NCI-H1105 treated with DMSO at 0.1 percent for 48 hours (cell line): ENCODE results near the gene PAIP2B.
A peak's percentile ranks its signal among the peaks of the same experiment; 100 is the strongest.
"Not testable (repeated sequence)": the region's sequence is repeated elsewhere in the genome, so short reads cannot be mapped to it uniquely, and the experiment has no call there.

Experiments
- DNase-seq: peaks from one replicate; lab custom pipeline; 2025; lab: John Stamatoyannopoulos, UW

Gene PAIP2B

DNA sequence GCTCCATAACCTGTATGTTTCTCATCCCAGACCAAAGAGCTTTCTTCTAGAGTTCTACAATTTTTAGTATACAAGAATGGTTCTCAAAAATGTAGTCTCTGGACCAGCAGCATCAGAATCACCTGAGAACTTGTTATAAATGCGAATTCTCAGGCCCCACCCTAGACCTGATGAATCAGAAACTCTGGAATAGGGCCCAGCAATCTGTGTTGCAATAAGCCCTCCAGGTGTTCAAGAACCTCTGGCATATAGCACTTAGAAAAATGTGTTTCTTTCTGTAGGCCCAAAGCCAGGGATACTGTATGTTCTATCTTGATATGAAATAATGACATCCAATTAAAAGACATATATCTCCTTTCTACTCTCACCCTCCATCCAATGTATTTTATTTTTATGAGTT is 10.4 kb downstream of the PAIP2B start:
- no peak for DNase-seq

DNA sequence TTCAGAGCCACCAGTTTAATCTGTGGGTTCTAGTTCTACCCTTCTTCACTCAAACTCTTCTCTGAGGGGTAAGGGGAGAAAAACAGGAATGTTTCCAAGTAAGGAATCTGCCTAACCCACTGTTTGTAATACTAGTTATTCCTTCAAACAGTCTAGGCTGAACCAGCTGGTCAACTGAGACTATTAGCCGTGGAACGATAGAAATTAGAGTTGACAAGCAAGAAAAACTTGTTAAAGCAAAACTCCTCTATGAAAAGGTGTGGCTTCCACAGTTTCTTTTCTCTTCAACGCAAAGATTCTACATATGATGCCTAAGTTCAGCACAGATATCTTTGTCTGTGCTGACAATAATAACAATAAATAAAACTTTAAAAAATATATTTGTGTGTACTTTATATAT is 11.5 kb downstream of the PAIP2B start:
- no peak for DNase-seq

DNA sequence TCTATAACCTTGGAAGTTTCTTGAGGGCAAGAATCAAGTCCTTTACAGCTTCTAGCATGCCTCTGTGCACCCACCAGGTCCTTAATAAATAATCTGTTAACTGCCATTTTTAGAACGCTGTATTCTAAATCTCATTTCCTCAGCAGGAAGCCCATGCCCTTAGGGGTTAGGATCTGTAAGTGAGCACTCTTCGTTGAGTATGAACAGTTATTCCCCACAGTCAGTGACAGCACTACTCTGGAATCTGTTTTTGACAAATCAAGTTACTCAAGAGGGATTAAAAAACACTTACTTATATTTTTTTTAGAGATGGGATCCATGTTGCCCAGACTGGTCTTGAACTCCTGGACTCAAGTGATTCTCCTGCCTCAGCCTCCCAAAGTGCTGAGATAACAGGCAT is 14.6 kb downstream of the PAIP2B start:
- DNase-seq = no peak

DNA sequence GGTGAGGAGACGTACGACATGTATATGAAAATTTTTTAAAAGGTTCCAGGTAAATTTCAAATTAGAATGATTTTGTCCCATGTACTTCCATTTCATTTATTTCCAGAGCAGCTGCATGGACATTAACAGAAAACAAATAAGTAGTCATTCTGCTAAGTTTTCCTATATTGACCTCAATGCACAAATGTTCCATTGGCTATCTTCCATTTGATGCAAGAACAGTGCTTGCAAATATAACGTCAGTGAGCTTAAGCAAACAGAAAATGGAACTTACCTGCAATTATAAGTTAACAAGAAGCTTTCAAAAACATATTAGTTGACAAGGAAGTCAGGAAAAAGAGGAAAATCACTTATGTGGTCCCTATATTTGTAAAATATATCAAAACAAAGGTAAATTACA is 16.6 kb downstream of the PAIP2B start:
- DNase-seq = no peak

DNA sequence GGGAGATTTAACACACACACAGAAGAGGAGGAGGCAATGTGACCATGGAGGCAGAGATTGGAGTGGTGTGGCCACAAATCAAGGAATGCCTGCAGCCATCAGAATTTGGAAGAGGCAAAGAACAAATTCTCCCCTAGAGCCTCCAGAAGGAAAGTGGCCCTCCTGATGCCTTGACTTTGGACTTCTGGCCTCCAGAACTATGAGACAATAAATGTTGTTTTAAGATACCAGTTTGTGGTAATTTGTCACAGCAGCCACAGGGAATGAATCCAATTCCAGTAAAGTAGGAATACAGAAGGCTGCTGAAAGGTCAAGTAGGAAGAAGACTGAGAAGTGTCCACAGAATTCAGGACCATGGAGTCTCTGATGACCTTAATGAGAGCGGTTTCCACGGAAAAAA is 18.1 kb downstream of the PAIP2B start:
- no peak for DNase-seq

DNA sequence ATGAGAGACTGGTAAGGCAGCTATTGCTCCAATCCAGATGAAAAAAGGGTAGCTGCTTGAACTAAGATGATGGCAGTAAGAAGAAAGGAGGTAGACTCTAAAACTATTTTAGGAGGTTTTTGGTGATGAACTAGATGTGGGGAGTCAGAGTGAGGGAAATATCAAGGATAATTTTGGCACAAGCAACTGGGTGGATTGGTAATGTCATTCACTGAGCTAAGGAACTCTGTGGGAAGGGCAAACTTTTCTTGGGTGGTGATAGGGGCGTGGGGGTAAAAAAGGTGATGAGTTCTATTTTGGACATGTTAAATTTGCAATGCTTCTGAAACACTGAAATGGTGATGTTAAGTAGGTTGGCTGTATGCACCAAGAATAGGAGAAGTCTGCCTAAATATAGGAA is 19.3 kb downstream of the PAIP2B start:
- DNase-seq = no peak

DNA sequence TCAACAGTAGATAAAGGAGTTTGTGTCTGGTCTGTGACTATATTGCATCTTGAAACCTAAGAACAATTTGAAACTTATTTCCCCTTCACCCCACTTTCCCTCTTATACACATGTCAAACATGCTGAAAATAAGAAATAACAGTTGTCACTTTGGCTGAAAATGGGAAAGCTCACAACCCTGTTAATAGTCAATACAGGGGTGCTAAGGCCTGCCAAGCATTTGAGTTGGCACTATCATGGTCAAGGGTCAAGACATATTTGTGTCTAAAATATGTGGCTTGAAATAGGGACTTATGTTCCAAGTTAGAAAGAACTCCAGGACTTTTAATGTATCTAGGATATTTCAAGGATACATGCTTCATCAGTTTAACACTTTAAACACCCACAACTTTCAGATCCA is 20.6 kb downstream of the PAIP2B start:
- no peak for DNase-seq

DNA sequence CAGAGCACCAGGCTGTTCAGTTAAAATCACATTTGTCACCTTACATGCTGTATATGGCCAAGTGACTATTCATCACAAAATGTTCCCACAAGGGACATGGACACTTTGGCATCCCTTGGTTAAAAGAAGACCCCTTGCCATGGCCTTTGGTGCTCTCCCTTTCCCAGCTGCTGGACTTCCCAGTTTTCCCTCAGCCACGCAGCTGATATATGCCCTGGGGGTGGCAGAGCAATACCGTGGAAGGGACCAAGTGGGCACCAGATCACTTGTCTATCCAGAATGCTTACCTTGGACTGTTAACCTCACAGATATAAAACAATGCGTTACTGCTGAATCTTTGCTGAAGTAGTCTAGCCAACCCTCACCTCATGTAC is 35.3 kb downstream of the PAIP2B start:
- no peak for DNase-seq

DNA sequence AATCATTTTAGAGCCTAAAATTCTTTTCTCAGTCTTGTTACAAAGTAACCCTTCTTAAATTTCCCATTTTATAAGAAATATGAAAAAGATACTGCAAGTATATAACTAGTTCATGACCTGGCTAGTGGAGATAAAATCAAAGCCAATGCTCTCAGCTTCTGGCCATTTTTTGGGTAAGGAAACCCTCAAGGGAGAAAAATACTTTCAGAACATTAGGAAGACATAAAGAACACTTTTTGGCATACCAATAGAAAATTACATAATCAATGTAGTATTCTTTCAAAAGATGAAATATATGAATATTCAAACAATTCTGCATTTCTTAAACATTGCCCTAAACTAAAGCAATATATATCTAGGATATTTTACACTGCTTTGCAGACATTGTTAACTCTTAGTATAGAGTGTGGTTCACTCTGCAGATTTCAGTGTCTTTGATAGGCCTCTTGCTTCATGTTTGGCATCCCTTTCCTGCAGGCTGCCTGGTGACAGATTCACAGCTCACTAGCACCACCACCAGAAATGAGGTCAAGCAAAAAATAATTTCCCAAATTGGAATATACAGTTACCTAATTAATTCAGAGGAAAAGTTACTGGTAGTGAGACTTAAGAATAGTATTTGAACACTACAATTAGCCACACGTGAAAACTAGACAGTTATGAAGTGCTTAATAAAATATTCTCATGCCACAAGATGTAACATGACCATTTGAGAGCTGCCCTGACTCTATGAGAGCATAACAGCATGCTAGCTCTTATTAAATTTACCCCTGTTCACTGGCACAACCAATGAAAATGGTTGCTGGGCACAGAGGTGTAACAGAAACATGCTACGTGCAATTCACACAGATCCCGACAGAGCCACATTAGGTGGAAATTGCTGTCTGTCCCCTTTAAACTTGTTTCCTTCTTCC is 36.0 kb downstream of the PAIP2B start:
- DNase-seq = no peak

DNA sequence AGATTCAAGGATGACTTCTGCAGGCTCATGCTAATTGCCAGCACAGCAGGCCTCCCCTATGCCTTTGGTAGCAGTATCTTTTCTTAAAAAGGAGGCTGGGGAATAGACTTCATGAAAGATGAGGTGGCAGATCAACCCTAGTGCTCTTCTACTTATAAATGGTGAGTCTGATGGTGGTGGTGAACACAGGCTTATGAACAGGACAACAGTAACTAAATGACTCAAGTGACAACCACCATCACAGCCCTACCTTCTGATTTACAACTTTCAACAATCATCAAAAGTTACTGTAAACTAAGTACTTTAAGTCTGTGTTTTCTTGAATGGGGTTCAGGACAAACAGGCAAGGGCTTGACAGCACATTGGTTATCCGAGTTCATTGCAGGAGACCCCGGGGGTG is 39.3 kb downstream of the PAIP2B start:
- DNase-seq = no peak

DNA sequence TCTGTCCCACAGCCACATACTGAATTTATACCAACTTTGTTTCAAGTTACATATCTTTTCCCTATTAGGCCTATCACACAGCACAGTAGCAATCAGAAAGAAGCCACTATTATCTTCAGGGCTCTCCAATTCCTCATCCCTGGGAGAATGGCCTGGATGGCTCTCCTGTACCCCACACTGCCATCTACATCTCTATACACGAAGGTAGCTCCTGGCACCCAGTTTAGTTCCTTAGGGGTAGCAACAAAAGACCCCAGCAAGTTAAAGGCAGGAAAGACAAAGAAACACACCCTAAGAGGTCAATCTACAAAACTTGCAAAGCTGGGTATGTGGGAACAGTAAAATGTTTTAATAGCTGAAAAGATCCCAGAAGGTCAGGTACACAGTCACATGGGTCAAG is 39.9 kb downstream of the PAIP2B start:
- DNase-seq = no peak

DNA sequence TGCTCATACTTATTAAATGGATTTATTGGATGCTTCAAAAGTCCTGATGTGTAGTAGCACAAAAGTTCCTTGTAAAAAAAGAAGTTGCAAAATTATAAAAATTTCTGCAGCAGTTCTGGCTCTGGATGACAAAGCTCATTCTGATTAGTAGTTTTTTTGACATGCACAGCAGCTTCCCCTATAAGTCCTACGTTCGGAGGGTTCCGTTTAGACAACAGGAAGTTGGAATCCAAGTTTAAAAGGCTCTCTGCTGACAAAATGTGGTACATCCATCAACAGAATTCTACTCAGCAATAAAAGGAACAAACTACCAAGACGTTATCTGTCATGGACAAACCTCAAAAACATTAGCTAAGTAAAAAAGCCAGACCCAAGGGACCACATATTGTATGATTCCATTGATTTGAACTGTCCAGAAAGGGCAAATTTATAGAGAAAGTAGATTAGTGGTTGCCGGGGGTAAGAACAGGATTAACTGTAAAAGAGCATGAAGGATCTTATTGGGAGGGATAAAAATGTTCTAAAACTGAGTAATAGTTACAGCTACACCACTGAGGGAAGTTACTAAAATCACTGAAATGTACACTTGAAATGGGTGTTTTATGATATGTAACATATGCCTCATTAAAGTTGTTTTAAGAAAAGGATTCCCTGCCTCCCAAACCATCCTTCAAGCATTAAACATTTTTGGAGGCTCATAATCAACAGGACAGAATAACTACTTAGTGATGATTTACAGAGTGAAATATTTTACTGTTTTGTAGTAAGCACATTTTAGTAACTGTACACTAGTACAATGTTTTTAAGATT is 43.4 kb downstream of the PAIP2B start:
- not testable (repeated sequence) for DNase-seq

DNA sequence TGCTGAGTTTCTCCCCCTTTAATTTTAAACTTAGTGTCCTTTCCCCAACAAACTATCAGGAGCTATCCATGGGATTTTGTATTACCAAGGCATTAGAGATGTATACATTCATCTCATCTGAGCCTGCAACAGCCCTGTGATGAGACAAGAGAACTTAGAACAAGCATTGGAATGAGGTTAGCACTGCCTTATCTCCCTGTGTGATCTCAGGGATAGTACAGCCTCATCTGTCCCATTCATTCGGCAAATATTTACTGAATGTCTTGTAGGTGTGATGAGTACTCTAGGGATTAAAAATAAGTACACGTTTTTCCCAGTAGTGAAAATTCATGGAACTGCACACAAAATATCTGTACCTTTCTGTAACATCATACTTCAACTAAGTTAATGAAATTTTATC is 45.6 kb downstream of the PAIP2B start:
- DNase-seq = no peak

DNA sequence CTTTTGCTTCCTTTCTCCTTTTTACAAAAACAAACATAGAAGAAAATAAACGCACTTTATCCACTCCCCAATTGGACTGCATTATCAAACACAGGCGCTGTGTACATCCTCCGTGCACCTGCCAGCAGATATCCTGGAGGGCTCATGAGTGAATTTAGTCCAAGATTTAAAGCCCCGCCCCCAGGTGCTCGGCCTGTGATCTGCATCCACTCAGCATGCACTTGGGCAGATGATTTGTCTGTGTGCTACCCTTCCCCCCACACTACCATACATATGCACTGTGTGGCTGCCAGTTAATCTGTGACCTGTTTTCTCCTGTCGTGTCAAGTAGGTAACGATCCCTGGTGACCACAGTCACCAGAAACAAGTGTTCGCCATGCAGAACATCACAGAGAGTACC is 48.1 kb downstream of the PAIP2B start:
- not testable (repeated sequence) for DNase-seq

DNA sequence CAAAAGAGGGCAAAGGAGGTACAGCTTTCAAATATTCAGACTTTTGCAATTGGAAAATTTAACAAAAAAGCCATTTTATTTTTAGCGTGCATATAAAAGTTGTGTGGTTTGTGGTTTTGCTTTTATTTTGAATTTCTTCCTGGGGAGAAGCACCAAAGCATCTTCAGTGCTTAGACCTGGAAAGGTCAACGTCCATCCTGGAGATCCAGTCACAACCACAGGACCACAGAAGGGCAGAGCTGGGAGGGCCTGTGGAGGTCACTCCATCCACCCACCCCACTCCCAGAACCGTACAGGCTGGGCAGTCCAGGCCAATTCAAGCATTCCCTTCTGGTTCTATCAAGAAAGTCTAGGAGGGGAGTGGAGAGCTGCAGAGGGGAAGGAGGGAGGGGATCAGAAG is 52.7 kb downstream of the PAIP2B start:
- no peak for DNase-seq

DNA sequence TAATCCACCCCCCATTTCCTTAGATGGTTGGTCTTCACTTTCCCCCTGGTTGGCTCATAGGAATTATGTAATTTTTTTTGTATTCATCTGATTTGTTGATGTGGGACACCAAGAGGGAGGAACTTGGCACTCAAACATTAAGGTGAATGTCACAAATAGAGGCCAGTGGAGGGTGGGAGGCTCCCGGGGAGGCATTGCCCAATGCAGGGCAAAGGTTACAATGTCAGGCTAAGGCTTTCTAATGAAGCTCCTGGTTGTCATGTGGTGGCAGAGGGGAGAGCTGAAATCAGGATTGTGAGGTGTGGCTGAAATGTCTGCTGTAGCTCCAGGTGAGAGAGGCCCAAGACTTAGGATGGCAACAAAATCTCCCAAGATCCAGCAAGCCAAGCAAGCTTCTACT is 53.8 kb downstream of the PAIP2B start:
- DNase-seq = no peak

DNA sequence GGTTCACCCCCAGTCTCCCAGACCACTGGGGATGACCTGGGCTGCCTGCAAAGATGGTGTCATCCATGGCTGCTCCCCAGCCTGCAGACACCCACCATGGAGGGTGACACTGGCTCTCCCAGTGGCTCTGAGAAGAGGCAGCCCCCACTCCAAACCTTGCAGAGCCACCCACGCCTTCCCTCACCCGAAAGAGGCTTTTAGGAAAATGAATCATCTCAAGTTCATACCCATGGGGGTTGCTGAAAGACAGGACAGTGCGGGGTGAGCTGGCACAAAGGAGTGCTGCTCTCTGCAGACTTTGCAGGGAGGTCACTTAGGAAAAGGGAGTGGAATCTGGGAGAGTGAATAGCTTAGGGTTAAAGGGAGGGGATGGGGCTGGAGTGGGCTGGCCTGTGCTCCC is 60.1 kb downstream of the PAIP2B start:
- DNase-seq = no peak

DNA sequence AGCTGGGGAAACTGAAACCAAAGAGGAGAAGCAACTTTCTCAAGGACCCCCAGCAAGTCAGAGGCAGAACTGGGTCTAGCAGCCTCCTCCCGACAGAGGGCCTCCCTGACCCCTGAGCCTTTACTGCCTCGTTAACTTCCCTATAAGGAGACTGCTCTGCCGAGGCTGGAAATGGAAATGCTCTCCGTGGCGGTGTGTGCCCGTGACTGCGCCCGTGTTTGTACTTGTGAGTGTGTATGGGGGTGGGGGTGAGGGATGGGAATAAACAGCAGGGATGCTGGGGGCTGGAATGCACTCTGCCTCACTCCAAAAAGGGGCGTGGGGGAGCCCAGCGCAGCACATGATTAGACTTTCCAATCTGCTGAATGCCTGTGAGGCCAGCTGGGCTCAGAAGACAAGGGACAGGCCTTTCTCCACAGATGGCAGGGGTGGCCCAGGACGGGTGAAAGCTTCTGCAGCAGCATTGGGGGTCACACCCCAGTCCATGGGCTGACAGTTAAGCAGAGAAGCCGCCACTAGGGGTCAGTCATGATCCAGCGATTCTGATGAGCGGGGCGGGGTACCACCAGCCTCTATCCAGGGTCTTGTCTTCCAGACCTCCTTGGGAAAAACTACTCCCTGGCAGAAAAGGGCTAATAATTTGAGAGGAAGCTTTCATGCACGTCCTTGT is 69.6 kb downstream of the PAIP2B start:
- peak; percentile 5 for DNase-seq

DNA sequence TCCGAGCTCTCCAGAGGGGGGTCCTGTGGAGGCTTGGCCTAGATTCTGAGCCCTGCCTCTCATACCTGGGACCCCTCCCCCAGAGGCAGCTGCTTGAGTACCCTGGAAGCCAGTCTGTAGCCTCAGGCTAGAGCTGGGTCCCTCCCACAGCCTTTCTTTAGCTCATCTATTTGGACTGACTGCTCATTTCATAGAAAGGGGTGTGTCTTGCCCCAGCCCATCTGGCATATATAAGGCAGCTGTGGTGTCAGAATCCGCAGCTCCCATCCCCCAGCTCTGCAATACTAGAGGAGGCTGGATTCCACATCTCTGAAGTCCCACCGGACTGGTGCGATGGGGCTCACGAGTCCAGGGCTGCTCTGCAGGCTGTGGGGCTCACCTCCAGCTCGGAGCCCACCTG is 70.3 kb downstream of the PAIP2B start:
- peak; percentile 3 for DNase-seq

DNA sequence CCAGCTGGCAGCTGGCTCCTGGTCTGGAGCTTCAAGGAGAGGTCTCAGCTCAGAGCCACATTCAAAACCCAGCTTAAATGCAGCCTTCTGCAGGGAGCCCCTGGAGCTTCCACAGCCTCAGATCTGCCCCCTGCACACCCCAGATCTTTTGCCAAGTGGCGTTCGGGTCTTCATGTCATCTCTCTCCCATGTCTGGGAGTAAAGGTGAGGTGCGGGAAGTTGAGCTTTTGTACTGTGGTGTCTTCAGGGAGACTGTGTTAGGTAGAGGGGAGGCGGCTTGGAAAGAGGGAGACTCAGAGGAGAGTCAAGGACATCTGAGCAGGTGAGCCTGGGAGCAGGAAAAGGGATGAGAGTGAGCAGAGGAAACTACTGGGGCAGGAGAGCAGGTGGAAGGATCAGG is 71.1 kb downstream of the PAIP2B start:
- no peak for DNase-seq

DNA sequence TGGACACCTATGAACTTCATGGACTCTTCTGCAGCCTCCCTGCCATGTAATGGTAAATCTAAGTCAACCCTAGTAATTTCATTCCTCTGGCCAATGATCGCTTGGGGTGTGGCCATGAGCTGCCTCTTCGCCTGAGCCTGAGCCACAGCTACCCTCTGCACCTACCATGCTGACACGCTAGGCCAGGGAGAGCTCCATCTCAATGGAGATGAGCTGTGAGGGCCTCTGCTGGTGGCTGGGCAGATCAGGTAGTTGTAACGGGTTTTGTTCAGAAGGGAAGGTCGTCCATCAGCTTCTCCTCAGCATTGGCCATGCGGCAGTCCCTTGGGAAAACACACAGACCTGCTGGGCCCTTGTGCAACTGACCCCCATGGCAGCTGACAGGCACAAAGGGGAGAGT is 72.1 kb downstream of the PAIP2B start:
- no peak for DNase-seq

DNA sequence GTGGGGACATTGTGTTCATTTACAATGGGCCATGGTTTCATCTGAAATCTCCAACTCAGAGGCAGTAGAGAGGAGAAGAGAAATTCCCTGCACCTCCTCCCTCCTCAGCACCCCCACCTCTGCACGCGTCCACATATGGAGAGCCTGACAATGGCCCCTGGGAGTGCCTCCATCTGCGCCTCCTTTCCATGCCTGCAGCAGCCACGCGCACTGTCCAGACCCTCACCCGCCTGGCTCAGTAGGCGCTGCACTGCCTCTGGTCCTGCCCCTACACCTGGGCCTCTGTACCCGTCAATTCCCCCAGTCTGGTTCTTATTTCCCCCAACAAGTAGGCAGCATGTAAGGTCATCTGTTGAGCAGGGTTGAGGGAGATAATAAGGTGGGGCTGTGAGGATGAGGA is 72.6 kb downstream of the PAIP2B start:
- no peak for DNase-seq
